HEK293T (cell line): Measurements from ENCODE around the gene GIMAP6.

ENCODE experiments used
- ARNT ChIP-seq: fragments of 450-650 bp; IDR thresholded peaks from 2 replicates; pipeline ENCODE4 v1.6.1; 2017; ENCODE audit warnings: mild to moderate bottlenecking
- FOXA1 ChIP-seq: fragments of 450-650 bp; IDR thresholded peaks from 2 replicates; pipeline ENCODE4 v1.6.1; 2016; ENCODE audit warnings: mild to moderate bottlenecking
- FOXK2 ChIP-seq: fragments of 450-650 bp; IDR thresholded peaks from 2 replicates; pipeline ENCODE4 v1.6.1; 2016; ENCODE audit warnings: mild to moderate bottlenecking
- FOXM1 ChIP-seq: fragments of 450-650 bp; IDR thresholded peaks from 2 replicates; pipeline ENCODE4 v1.6.1; 2017; ENCODE audit warnings: mild to moderate bottlenecking, borderline replicate concordance
- HDGF ChIP-seq: fragments of 450-650 bp; IDR thresholded peaks from 2 replicates; pipeline ENCODE4 v1.6.1; 2017; ENCODE audit warnings: antibody characterized with exemption, borderline replicate concordance
- NFRKB ChIP-seq: fragments of 450-650 bp; IDR thresholded peaks from 2 replicates; pipeline ENCODE4 v1.6.1; 2016; ENCODE audit warnings: mild to moderate bottlenecking, moderate library complexity
- PKNOX1 ChIP-seq: fragments of 450-650 bp; IDR thresholded peaks from 2 replicates; pipeline ENCODE4 v1.6.1; 2016
- SP1 ChIP-seq: fragments of 450-650 bp; IDR thresholded peaks from 2 replicates; pipeline ENCODE4 v1.6.1; 2017
- SUZ12 ChIP-seq: fragments of 450-650 bp; IDR thresholded peaks from 2 replicates; pipeline ENCODE4 v1.6.1; 2016; ENCODE audit warnings: mild to moderate bottlenecking
- TARDBP ChIP-seq: fragments of 450-650 bp; IDR thresholded peaks from 2 replicates; pipeline ENCODE4 v1.6.1; 2016

DNA sequence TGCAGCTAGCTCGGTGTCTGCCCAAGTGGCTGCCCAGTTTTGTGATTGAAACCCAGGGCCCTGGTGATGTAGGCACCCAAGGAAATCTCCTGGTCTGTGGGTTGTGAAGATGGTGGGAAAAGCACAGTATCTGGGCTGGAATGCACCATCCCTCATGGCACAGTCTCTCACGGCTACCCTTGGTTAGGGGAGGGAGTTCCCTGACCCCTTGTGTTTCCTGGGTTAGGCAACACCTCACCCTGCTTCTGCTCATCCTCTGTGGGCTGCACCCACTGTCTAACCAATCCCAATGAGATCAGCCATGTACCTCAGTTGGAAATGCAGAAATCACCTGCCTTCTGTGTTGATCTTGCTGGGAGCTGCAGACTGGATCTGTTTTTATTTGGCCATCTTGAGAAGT lies 37.4 kb downstream of the GIMAP6 start:
- TF ChIP-seq HDGF (no peak), ARNT (no peak), SUZ12 (no peak), SP1 (no peak), TARDBP (no peak), FOXK2 (no peak), FOXM1 (no peak), NFRKB (no peak), PKNOX1 (no peak), FOXA1 (no peak)
